EL (cell line): Measurements from ENCODE around the gene MFN2.
"Not testable (repeated sequence)": the region's sequence is repeated elsewhere in the genome, so short reads cannot be mapped to it uniquely, and the experiment has no call there.

Source experiments
- DNase-seq: peaks from one replicate; pipeline ENCODE4 v3.0.0-alpha.2; 2016

MFN2 gene

DNA sequence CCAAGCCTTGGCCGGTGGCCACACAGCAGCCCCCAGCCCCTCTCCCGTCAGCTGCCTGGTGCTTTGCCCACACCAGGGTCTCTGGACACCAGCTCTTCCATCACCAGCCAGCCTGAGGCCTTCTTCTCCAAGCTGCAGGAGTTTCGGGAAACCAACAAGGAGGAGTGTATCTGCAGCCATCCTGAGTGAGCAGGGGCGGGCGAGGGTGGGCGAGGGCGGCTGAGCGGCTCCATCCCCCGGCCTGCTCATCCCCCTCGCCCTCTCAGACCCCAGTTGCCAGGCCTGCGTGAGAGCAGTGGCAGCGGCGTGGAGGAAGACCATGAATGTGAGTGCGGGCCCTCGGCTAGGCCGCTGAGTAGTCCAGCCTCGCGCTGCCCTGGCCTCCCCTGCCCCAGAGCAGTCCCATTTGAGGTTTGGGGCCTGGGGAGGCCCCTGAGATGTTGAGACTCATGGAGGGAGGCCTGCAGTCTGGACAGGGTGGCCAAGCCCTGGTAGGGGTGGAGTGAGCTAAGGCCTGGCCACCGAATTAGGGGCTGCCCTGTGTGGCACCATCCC lies 48.8 kb downstream of the MFN2 start:
- DNase-seq: no peak

DNA sequence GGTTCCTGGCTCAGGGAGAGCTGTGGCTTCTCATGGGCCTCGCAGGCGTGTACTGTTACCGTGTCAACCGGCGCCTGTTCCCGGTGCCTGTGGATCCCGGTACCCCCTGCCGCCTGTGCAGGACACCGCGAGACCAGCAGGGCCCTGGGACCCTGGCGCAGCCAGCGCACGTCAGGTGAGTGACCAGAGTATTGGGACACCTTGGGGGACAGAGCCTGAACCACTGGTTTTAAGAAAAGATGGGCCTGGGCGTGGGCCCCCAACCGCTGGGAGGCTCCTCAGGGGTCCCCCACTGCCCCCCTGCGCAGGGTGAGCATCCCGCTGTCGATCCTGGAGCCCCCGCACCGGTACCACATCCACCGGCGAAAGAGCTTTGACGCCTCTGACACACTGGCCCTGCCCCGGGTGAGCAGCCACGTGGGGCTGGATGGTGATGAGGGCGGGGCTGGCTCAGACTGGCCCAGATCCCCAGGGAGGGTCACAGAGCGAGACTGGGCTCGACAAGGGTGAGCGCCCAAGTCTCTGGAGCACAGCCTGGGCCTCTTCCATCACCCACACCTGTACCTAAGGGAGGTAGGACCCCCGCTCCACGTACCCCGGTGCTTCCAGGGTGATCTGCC lies 49.6 kb downstream of the MFN2 start:
- DNase-seq: no peak

GRCh38 chr1:12031039-12031980 lies 51.1 kb downstream of the MFN2 start:
- DNase-seq: peak; percentile 42

GRCh38 chr1:12032161-12032621 lies 51.9 kb downstream of the MFN2 start:
- DNase-seq: no peak

DNA sequence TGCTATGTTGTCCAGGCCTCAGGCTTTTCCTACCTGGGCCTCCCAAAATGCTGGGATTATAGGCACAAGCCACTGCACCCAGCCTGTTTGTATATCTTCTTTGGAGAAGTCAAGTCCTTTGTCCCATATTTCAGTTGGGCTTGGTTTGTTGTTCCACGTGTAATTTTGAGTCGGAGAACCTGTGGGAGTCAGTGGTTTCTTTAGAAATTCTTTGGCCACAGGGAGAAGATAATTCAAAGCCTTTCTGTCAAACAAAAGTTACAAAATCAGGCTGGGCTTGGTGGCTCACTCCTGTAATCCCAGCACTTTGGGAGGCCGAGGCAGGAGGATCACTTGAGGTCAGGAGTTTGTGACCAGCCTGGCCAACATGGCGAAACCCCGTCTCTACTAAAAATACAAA lies 53.2 kb downstream of the MFN2 start:
- not testable (repeated sequence) for DNase-seq

GRCh38 chr1:12034381-12034801 lies 54.1 kb downstream of the MFN2 start:
- DNase-seq: no peak

DNA sequence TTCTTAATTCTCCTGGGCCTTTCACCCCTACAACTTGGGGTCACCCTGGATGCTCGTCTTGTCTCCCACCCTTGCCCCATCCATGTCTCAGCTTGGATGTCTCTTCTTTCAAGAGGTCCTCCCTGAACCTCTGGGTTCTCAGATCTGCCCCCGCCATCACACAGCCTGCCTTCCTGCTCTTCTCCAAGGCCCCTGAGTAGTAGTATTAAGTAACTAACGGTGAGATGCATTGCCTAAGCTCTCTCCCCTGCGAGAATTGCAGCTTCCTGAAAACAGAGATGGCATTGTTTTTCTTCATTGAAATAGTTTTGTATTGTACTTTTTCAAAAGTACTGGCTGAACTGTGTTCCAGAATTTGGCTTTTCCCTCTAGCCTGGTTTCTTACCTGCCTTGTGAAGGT lies 55.1 kb downstream of the MFN2 start:
- no peak for DNase-seq

DNA sequence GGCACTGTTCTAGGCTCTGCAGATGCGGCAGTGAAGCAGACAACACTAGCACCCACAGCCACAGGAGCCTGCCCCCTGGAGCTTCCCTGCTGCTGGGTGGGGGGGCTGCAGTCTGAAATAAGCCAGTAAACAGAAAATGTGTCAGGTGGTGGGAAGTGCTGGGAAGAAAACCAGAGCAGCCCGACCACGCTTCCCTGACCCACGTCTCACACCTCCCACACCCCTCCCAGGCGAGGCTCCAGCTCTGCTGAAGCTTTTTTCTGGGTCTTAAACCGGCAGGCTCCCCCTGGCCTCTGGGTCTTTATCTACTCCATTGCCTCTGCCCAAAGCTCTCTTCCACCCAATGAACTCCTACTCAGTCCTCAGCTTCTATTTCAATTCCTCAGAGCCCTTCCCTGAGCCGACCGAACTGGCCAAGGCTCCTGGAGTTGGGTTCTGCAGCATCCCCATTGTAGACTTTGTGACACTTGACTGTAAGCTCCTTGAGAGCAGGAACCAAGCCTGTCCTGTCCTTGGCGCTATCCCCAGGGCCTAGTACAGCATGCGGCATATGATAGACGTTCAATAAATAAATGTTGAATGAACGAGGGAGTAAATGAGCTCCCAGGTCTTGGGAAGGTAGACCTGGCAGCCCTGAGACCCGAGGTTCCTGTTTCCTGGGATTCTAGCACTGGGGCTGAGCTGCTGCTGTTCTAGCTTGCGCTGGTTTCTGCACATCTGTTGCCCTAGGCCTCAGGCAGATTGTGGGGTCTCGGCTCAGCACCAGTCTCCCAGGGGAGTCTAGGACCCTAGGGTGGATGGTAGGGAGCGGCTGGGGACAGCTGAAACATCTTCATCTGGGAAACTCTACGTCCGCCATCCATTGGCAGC lies 57.5 kb downstream of the MFN2 start:
- no peak for DNase-seq

GRCh38 chr1:12038356-12039163 lies 58.3 kb downstream of the MFN2 start:
- DNase-seq: no peak

GRCh38 chr1:12039164-12039525 lies 58.9 kb downstream of the MFN2 start:
- DNase-seq: no peak

- not testable (repeated sequence) for DNase-seq
Observed at GRCh38 chr1:12039824-12040456, 59.7 kb downstream of the MFN2 start.

DNA sequence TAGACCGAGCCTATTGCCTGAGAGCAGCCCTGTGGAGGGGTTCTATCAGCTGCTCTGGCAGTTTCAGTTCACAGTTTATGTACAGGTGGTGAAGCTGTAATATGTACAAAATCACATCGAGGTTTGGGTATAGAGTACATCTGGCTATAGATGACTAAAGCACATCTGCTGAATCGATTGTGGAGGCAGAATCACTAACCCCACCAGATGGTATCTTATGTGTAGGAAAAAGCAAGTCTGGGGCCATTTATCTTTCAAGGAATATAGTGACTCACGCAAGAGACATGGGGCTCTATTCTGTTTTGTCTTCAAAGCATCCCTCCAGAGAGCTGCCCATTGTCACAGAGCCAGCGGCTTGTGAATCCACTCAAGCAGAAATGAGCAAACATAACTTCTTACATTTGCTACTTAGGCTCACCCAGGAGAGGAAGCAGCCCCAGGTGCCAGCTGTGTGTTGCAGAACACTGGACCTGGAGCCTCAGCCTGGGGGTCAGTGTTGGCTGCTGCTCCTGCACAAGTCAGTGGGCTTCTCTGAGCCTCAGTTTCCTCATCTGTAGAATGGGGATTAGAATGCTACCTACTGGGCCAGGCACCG lies 60.3 kb downstream of the MFN2 start:
- peak; percentile 80 for DNase-seq

DNA sequence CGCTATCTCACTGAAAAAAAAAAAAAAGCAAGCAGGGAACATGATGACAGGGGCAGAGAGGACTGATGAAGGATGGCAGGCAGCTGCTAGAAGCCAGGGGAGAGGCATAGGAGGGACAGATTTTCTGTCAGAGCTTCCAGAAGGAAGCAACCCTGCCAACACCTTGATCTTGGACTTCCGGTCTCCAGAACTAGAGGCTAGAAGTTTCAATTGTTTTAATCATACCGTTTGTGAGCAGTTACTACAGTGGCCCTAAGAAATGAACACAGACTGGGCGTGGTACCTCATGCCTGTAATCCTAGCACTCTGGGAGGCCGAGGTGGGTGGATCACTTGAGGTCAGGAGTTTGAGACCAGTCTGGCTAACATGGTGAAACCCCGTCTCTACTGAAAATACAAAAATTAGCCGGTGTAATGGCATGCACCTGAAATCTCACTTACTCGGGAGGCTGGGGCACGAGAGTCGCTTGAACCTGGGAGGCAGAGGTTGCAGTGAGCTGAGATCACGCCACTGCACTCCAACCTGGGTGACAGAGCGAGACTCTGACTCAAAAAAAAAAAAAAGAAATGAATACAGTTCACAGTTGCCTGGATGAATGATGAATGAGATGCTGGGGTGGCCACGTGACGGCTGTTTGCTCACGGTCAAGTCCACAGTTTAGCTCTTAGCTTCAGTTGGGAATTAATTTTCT lies 64.1 kb downstream of the MFN2 start:
- DNase-seq: not testable (repeated sequence)

- no peak for DNase-seq
Observed at GRCh38 chr1:12046749-12047119, 66.5 kb downstream of the MFN2 start.

GRCh38 chr1:12047120-12047876 lies 67.1 kb downstream of the MFN2 start:
- DNase-seq: no peak

GRCh38 chr1:12048372-12048771 lies 68.1 kb downstream of the MFN2 start:
- DNase-seq: no peak

- no peak for DNase-seq
Observed at GRCh38 chr1:12049616-12050015, 69.4 kb downstream of the MFN2 start.

DNA sequence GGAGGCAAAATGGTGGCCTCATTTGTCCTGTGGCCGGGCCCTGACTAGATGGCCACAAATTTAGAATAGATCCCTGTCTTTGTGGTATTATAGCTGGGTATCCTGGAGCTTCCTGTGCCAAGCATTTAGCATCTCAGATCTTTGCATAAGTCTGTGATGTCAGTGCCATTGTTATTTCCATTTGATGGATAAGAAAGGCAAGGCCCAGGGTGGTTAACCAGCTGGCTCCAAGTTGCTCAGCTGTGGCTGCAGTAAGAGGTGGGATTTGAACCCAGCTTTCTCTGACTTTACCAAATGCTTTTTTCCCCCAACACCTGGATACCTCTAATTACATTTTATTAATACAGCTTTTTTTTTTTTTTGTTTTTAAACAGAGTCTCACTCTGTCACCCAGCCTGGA lies 71.1 kb downstream of the MFN2 start:
- DNase-seq: no peak

DNA sequence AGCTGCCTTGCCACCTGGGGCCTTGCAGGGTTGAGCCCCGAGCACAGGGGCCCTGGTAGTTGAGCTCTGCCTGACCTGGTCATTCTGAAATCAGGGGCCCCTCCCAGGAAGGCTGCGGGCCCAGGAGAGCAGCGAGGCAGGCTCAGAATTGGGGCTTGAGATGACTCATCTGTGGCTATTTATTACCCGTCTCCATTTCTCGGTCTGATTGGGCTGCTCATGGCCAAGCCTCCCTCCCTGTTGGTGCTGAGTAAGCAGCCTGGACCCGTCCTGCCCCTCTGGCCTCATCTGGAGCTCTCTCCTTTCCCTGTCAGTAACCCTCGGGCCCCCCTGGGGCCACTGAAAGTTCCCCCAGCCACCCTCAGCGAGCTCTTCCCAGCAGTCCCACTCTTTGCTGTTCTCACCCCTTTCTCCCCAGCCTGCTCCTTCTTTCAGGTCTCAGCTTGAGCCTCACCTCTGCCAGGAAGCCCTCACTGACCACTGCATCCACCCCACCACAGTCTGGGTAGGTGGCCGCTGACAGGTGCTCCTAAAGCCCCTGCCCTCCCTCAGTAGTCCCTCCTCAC lies 71.8 kb downstream of the MFN2 start:
- peak; percentile 89 for DNase-seq
